ENCODE measurements around the gene CLCN7.

Gene CLCN7, protein sequence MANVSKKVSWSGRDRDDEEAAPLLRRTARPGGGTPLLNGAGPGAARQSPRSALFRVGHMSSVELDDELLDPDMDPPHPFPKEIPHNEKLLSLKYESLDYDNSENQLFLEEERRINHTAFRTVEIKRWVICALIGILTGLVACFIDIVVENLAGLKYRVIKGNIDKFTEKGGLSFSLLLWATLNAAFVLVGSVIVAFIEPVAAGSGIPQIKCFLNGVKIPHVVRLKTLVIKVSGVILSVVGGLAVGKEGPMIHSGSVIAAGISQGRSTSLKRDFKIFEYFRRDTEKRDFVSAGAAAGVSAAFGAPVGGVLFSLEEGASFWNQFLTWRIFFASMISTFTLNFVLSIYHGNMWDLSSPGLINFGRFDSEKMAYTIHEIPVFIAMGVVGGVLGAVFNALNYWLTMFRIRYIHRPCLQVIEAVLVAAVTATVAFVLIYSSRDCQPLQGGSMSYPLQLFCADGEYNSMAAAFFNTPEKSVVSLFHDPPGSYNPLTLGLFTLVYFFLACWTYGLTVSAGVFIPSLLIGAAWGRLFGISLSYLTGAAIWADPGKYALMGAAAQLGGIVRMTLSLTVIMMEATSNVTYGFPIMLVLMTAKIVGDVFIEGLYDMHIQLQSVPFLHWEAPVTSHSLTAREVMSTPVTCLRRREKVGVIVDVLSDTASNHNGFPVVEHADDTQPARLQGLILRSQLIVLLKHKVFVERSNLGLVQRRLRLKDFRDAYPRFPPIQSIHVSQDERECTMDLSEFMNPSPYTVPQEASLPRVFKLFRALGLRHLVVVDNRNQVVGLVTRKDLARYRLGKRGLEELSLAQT

DNA sequence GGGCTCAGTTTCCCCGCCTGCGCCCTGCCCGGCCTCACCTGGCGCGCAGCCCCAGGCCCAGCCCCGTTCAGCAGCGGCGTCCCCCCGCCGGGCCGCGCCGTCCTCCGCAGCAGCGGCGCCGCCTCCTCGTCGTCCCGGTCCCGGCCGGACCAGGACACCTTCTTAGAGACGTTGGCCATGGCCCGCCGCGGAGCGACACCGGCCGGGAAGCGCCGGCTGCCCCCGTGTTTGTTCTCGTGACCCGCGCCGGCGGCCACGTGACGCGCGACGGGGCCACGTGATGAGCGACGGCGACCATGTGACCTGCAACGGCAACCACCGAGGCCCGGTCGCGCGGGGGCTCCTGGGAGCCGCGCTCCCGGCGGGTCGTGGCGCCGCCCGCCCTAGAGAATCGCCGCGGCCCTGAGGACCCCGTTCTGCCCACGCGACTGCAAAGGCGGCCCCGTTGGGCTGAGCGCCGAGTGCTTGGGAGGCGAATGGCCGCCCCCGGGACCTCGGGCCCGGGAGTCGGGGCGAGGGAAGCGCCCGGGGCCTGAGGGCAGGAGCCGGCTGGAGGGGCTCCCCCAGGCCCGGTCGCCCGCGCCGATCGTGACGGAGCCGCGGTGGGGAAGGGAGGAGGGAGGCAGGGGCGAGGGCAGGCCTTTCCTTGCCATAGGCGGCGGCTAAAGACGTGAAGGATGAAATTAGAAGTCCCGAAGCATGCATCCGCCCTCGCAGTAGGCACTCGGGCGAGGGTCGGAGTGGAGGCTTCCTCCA is at the start of gene CLCN7:
Gene CLCN7, minus strand, starts transcription at position 233 of the 756 bp plus-strand sequence. Its CDS starts 54 bp downstream, at position 179.
- peak; percentile 78 to 86 (median 79) for DNase-seq (ENCODE audit: low read depth in 3 of 3)

GRCh38 chr16:1524366-1524765 is 49.5 kb upstream of the CLCN7 start:
- DNase-seq (ENCODE audit: low read depth in 3 of 3): no peak

DNA sequence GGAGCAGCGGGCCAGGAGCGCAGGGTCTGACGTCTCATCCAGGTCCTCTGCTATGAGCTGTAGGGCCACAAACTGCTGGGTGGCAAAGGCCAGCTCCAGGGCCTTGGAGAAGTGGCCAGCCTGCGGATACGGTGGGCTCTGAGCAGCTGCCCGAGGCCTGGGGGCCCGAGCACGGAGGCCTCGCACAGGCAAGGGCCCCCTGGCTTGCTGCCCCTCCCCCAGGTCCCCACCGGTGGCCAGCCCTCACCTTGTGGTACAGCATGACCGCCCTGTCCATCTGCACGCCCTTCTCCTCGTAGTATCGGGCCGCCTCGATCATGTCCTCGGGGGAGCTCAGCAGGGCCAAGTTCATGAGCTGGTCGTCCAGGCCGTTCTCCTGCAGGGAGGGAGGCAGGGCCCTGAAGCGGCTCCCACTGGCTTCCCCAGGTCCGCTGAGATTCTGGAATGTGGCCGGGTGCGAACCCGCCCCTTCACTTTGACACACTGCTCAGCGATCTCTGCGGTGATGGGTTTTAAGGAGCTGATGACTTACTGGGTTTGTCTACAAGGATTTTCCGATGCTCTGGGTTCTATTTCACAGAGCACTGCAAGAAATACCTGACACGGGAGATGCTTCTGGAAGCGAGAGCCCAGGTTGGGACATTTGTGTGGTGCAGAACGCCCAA is 48.9 kb upstream of the CLCN7 start:
- no peak for DNase-seq (ENCODE audit: low read depth in 3 of 3)

DNA sequence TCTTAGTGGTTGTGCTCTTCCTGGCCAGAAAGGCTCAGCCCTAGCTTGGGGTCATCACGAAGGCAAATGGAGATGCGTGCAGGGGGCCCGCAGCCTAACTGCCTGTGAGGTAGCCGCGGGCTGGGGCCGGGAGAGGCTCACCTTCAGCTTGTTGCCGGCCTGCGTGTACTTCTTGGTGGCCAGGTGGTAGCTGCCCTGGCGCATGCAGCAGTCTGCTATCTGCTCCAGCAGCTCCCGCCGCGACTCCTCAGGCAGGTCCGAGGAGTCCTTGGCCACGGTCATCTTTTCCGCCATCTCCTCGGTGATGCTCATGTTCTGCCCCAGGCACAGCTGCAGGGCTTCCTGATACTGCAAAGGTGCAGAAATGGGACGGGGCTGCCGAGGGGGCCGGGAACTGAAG is 45.6 kb upstream of the CLCN7 start:
- no peak for DNase-seq (ENCODE audit: low read depth in 3 of 3)

- DNase-seq (ENCODE audit: low read depth in 3 of 3): no peak
Observed at GRCh38 chr16:1519831-1520230, 45.0 kb upstream of the CLCN7 start.

GRCh38 chr16:1518626-1519135 is 43.9 kb upstream of the CLCN7 start:
- DNase-seq (ENCODE audit: low read depth in 3 of 3): no peak

GRCh38 chr16:1514507-1514906 is 39.7 kb upstream of the CLCN7 start:
- no peak for DNase-seq (ENCODE audit: low read depth in 3 of 3)

DNA sequence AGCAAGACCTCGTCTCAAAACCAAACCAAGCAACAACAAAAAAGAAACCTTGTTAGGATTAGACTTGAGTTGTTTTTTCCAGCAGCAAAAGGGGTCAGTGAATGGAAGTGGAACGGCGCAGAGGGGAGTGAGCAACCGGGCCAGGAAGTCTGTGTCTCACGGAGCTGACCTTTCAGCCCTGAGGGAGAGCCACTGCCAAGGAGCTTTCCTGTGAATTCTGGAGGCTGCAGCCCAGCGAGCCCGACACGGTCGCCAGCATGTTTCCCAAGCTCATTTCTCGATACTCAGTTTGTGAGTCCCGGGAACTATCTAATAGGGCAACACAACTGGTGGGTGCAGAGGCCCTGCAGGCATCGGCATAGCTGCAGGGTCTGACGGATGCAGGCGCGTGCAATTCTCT is 37.9 kb upstream of the CLCN7 start:
- DNase-seq (ENCODE audit: low read depth in 3 of 3): no peak

GRCh38 chr16:1511662-1512569 is 37.1 kb upstream of the CLCN7 start:
- DNase-seq (ENCODE audit: low read depth in 3 of 3): no peak

- no peak for DNase-seq (ENCODE audit: low read depth in 3 of 3)
Observed at GRCh38 chr16:1510941-1511351, 36.1 kb upstream of the CLCN7 start.

DNA sequence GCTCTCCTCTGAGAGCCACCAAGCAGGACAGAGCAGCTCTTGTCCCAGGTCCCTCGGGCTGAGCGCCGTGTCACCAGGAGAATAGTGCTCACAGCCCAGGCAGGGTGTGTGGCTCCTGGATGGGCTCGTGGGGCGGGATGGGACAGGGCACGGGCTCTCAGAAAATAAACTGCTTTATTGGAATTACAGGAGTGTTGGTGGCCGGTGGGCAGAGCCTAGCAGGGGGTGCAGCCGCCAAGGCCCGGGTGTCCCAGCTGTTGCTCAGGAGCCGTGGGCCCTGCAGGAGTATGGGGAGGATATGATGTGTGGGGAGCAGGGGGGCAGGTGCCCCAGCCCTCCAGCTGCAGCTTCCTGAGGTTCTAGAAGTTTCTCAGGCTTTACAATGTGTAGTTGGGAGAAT is 35.4 kb upstream of the CLCN7 start:
- no peak for DNase-seq (ENCODE audit: low read depth in 3 of 3)

GRCh38 chr16:1509307-1510221 is 34.7 kb upstream of the CLCN7 start:
- no peak for DNase-seq (ENCODE audit: low read depth in 3 of 3)

DNA sequence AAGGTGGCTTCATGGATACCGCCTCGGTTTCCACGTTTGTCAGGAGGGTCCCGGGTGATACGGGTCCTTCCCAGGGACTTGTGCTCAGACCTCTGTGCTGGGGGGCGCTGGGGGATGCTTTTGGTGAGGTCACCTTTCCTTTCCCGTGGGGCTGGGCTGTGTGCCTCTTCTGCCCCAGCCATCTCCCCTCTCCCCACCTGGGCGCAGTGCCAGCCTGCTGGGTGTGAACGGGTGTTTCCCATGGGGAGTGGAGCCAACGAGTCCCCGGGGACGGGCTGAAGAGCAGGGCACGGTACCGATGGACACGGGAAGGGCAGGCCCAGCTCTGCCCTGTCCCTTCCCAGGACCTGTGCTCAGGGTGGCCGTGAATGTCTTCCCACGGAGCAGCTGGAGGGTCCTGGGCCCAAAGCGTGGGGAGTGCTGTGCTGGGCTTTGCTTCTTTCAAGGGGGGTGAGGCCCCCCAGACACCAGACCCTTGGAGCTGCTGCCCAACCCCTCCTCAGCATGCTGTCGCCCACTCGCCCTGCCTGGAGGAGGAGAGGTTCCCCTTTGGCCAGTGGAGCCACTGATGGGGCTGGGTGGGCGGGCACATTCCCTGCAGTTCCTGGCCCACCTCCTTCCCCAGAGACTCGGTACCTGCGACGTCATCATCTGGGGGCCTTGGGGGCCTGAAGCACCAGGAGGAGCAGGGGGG is 33.8 kb upstream of the CLCN7 start:
- DNase-seq (ENCODE audit: low read depth in 3 of 3): no peak

DNA sequence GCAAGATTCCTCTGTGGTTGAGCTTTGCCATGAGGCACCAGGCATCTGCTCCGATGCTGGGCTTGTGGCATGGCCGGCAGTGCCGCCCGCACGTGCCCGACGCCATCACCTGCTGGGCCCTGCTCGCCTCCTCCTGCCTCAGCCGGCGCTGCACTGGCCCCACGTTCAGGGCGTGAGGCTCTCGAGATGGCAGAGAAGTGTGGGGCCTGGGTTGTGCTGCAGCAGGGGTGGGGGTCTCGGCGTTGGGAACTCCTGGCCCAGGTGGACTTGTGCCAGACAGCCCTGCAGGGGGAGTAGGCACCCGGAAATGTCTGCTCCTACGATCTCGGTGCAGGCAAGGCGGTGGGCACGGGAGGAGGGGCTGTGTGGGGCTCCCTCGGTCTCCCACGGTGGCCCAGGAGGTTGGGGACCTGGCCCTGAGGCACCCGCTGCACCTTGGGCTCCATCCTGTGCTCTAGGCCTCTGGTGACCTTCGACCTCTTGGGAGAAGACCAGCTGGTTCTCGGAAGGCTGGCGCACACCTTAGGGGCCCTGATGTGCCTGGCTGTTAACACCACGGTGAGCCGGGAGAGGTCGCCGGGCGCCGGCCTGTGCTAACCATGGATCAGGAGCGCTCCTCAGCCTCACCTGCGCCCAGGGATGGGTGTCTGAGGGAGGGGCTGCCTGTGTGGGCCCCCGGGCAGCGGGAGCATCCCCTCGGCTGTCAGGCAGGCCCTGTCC is 31.8 kb upstream of the CLCN7 start:
- no peak for DNase-seq (ENCODE audit: low read depth in 3 of 3)

DNA sequence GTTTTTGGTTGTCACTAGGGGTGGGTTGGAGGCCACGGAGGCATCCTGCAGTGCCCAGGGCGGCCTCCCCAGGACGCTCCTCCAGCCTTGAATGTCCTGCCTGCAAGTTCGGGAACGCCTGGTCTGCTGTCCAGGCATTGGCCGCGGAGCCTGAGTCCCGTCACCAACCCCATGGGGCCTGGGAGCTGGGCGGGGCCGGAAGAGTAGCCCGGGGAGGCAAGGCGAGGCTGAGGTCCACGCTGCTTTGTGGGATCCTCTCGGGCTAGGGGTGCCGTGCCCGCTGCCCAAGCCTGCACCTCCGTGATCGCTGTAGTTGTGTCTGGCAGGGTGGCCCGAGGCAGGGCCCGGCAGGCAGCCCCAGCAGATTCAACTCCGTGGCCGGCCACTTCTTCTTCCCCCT is 31.1 kb upstream of the CLCN7 start:
- DNase-seq (ENCODE audit: low read depth in 3 of 3): no peak

- no peak for DNase-seq (ENCODE audit: low read depth in 3 of 3)
Observed at GRCh38 chr16:1505073-1505844, 30.4 kb upstream of the CLCN7 start.
